Activated CD8-positive, alpha-beta T cell treated with anti-CD3 and anti-CD28 coated beads for 36 hours (primary cell): ENCODE data around the gene C16orf46. TPM values are rescaled to one million over a fixed set of nuclear protein-coding genes. Genes with fewer than 3 reads are reported as not detected.

Source experiments
- ATAC-seq: fragments of 200-7000 bp; cut with Tn5 transposase; one replicate; pipeline ENCODE4 v1.10.0; 2021; ENCODE audit warnings: mild to moderate bottlenecking, moderate library complexity
- CTCF ChIA-PET: fragments of 350-600 bp; sonication (Branson Sonifier 250); formaldehyde crosslinking; loops from one replicate; lab custom pipeline; 2021; ENCODE audit warnings: antibody characterized with exemption; lab: Charles Lee
- POLR2A ChIA-PET: fragments of 350-600 bp; sonication (Branson Sonifier 250); formaldehyde crosslinking; loops from one replicate; lab custom pipeline; 2021; ENCODE audit warnings: antibody characterized with exemption; lab: Charles Lee
- DNase-seq: peaks from one replicate; pipeline ENCODE4 v3.0.0-alpha.2; 2020
- H3K27ac Mint-ChIP-seq: one replicate; pipeline ENCODE4 v1.8.0; 2021; ENCODE audit warnings: mild to moderate bottlenecking, mixed read lengths
- H3K27me3 Mint-ChIP-seq: one replicate; pipeline ENCODE4 v1.8.0; 2021; ENCODE audit warnings: mixed read lengths
- H3K36me3 Mint-ChIP-seq: one replicate; pipeline ENCODE4 v1.8.0; 2021; ENCODE audit warnings: low read depth, mixed read lengths
- H3K4me1 Mint-ChIP-seq: one replicate; pipeline ENCODE4 v1.8.0; 2021; ENCODE audit warnings: low read depth, mixed read lengths
- H3K4me3 Mint-ChIP-seq: one replicate; pipeline ENCODE4 v1.8.0; 2021; ENCODE audit warnings: mild to moderate bottlenecking, moderate library complexity, mixed read lengths
- H3K9me3 Mint-ChIP-seq: one replicate; pipeline ENCODE4 v1.8.0; 2021; ENCODE audit warnings: mixed read lengths
- CTCF ChIP-seq: fragments of 200-600 bp; IDR thresholded peaks from one replicate; pipeline ENCODE4 v1.8.0; 2022; ENCODE audit warnings: antibody characterized with exemption, mild to moderate bottlenecking
- intact Hi-C: fragments of 100-400 bp; cut with micrococcal nuclease; formaldehyde crosslinking; loops from one replicate; pipeline ENCODE4 v1.10.0; 2022
- total RNA-seq, 2 experiments: library from RNA; stranded (reverse); gene quantifications; one replicate each; pipeline ENCODE4 v1.2.3, GENCODE V29; 2021

C16orf46 gene
- total RNA-seq, 2 experiments from 2014 or later = 0.59 to 0.60 TPM

- no peaks in the 10 kb centered on the region for H3K36me3 Mint-ChIP-seq
- intact Hi-C loops = loop anchor here (1.0 kb wide), 1 partner anchor 20 kb away; no protein-coding TSS in a partner anchor
- ATAC-seq (peak; percentile 99), DNase-seq (peak; percentile 99)
- peaks cover 2% of the 10 kb centered on the region for H3K9me3 Mint-ChIP-seq
- peak within 1 kb of the TSS; percentile 75 for H3K4me3 Mint-ChIP-seq
- no peaks in the 10 kb centered on the region for H3K27me3 Mint-ChIP-seq
- POLR2A ChIA-PET = no interaction called here
- H3K4me1 Mint-ChIP-seq = peaks cover 14% of the 10 kb centered on the region
- CTCF ChIA-PET = no interaction called here
- H3K27ac Mint-ChIP-seq = peak within 1 kb of the TSS; percentile 64
- no peak for TF ChIP-seq CTCF
Observed at GRCh38 chr16:81095953-81096714, 19.1 kb upstream of the C16orf46 start, which contains the start of gene GCSH. Gene GCSH, minus strand, starts transcription at chr16:81096395. Its CDS starts 117 bp downstream, at chr16:81096278.

- no peaks in the 10 kb centered on the region for H3K27me3 Mint-ChIP-seq
- CTCF ChIA-PET = interaction anchor here (1.0 to 1.9 kb wide), 2 partner anchors 18 to 109 kb away, joined by 4 to 6 read pairs; partner anchors contain the start of gene C16orf46
- H3K36me3 Mint-ChIP-seq = no peaks in the 10 kb centered on the region
- no peak for ATAC-seq
- H3K9me3 Mint-ChIP-seq = peaks cover 2% of the 10 kb centered on the region
- no peak for TF ChIP-seq CTCF
- peak overlapping the region; percentile 75 for H3K4me3 Mint-ChIP-seq
- intact Hi-C loops = no loop called here
- peaks cover 14% of the 10 kb centered on the region for H3K4me1 Mint-ChIP-seq
- POLR2A ChIA-PET = interaction anchor here (2.0 kb wide), 1 partner anchor 19 kb away, joined by 10 read pairs; the partner anchor contains the start of gene C16orf46
- no peak overlapping the region for H3K27ac Mint-ChIP-seq
- DNase-seq = no peak
Observed at GRCh38 chr16:81095653-81095952, 18.6 kb upstream of the C16orf46 start.

- CTCF ChIA-PET = interaction anchor here (1.0 to 1.9 kb wide), 2 partner anchors 18 to 110 kb away, joined by 4 to 6 read pairs; partner anchors contain the start of gene C16orf46
- DNase-seq = no peak
- no peak for ATAC-seq
- Mint-ChIP-seq H3K27ac (no peak overlapping the region), H3K4me1 (peaks cover 14% of the 10 kb centered on the region), H3K27me3 (no peaks in the 10 kb centered on the region), H3K36me3 (no peaks in the 10 kb centered on the region), H3K9me3 (peaks cover 2% of the 10 kb centered on the region), H3K4me3 (peak overlapping the region; percentile 75)
- no peak for TF ChIP-seq CTCF
- POLR2A ChIA-PET = interaction anchor here (0.9 to 2.0 kb wide), 2 partner anchors 15 to 18 kb away, joined by 3 to 10 read pairs; partner anchors contain the start of gene C16orf46
- intact Hi-C loops = no loop called here
Observed at GRCh38 chr16:81094771-81095251, 17.8 kb upstream of the C16orf46 start.

- no peak for ATAC-seq
- Mint-ChIP-seq H3K4me3 (no peak overlapping the region), H3K9me3 (no peaks in the 10 kb centered on the region), H3K27me3 (no peaks in the 10 kb centered on the region), H3K4me1 (peaks cover 3% of the 10 kb centered on the region), H3K36me3 (peaks cover 4% of the 10 kb centered on the region), H3K27ac (no peak overlapping the region)
- CTCF ChIA-PET = no interaction called here
- POLR2A ChIA-PET = interaction anchor here (1.4 kb wide), 1 partner anchor 11 kb away, joined by 6 read pairs; no protein-coding TSS in a partner anchor
- DNase-seq = no peak
- intact Hi-C loops = no loop called here
- TF ChIP-seq CTCF = no peak
Observed at GRCh38 chr16:81088836-81089235, 11.8 kb upstream of the C16orf46 start.

- no peak for TF ChIP-seq CTCF
- no peak for DNase-seq
- ATAC-seq = no peak
- ChIA-PET POLR2A (interaction anchor here (0.6 kb wide), 1 partner anchor 578 kb away, joined by 3 read pairs; no protein-coding TSS in a partner anchor), CTCF (no interaction called here)
- H3K27ac Mint-ChIP-seq = no peak overlapping the region
- H3K36me3 Mint-ChIP-seq = peaks cover 1% of the 10 kb centered on the region
- H3K9me3 Mint-ChIP-seq = no peaks in the 10 kb centered on the region
- H3K27me3 Mint-ChIP-seq = no peaks in the 10 kb centered on the region
- H3K4me1 Mint-ChIP-seq = peaks cover 3% of the 10 kb centered on the region
- intact Hi-C loops = no loop called here
- H3K4me3 Mint-ChIP-seq = no peak overlapping the region
Observed at GRCh38 chr16:81081014-81081413, 4.0 kb upstream of the C16orf46 start.
